Large intestine (tissue), 3 donors: ENCODE data around the gene COL23A1. TPM values are rescaled to one million over a fixed set of nuclear protein-coding genes. Genes with fewer than 3 reads are reported as not detected.

ENCODE experiments used
- DNase-seq, 2 donors: peaks; one replicate each; pipeline versions ENCODE4 v3.0.0 to v3.0.0-alpha.2; 2013
- H3K27ac ChIP-seq: one replicate; pipeline ENCODE4 v1.5.1; 2013; ENCODE audit warnings: low read length
- H3K27me3 ChIP-seq: 2 replicates; pipeline ENCODE4 v1.6.1; 2013; ENCODE audit warnings: low read length; ENCODE audit not compliant: control insufficient read depth, insufficient read depth
- H3K36me3 ChIP-seq: 2 replicates; pipeline ENCODE4 v1.6.1; 2013; ENCODE audit warnings: low read length; ENCODE audit not compliant: control insufficient read depth, insufficient read depth
- H3K4me1 ChIP-seq: one replicate; pipeline ENCODE4 v1.6.1; 2013; ENCODE audit warnings: low read length; ENCODE audit not compliant: control insufficient read depth, insufficient read depth
- H3K4me3 ChIP-seq: one replicate; pipeline ENCODE4 v1.5.1; 2013; ENCODE audit warnings: low read length
- H3K9me3 ChIP-seq: one replicate; pipeline ENCODE4 v1.6.1; 2013; ENCODE audit warnings: mild to moderate bottlenecking, low read depth, low read length, moderate library complexity; ENCODE audit not compliant: control insufficient read depth
- WGBS: methylation state at CpG from one replicate; pipeline ENCODE4 v1.1.5; 2013; ENCODE audit warnings: low lambda C conversion rate; ENCODE audit not compliant: insufficient coverage; 5-methylcytosine and 5-hydroxymethylcytosine counted together
- polyA plus RNA-seq: library from polyadenylated mRNA; unstranded; fragments of 120-200 nt; gene quantifications from one replicate; pipeline ENCODE4 v1.2.1, GENCODE V29; 2013

The COL23A1 gene
- polyA plus RNA-seq, 1 donor: 8.9 TPM

DNA sequence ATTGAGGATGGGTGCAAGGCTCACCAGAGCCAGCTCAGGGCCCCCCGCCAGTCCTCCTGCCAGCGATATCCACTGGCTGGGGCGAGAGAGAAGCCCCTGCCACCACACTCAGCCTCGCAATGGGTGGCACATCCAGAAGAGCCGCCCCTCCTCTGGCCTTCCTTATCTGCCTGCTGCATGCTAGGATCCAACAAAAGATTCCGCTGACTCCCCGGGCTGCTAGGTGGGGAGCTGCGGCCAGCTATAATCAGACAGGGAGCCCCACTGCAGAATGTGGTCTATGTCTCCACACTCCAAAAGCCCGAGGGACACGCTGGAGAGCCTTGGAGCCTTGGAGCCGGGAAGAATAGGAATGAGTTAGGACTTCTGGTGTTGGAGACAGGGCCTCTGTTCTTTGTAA is 32.8 kb downstream of the COL23A1 start:
- WGBS: no CpG with 5 or more reads among the region's 11 CpGs
- H3K4me3 ChIP-seq: no peak overlapping the region
- no peaks in the 10 kb centered on the region for H3K27me3 ChIP-seq
- DNase-seq: no peak
- H3K9me3 ChIP-seq: no peaks in the 10 kb centered on the region
- H3K27ac ChIP-seq: no peak overlapping the region
- H3K36me3 ChIP-seq: no peaks in the 10 kb centered on the region
- no peaks in the 10 kb centered on the region for H3K4me1 ChIP-seq

GRCh38 chr5:178555771-178556211 is 34.4 kb downstream of the COL23A1 start:
- no peak for DNase-seq
- no peaks in the 10 kb centered on the region for H3K9me3 ChIP-seq
- H3K4me3 ChIP-seq: no peak overlapping the region
- H3K36me3 ChIP-seq: no peaks in the 10 kb centered on the region
- no peaks in the 10 kb centered on the region for H3K4me1 ChIP-seq
- no peak overlapping the region for H3K27ac ChIP-seq
- no peaks in the 10 kb centered on the region for H3K27me3 ChIP-seq
- 80% methylated on average over 1 of the region's 14 CpGs for WGBS

GRCh38 chr5:178555005-178555404 is 35.2 kb downstream of the COL23A1 start:
- no peaks in the 10 kb centered on the region for H3K9me3 ChIP-seq
- no CpG with 5 or more reads among the region's 7 CpGs for whole genome bisulfite sequencing
- H3K4me1 ChIP-seq: no peaks in the 10 kb centered on the region
- H3K27me3 ChIP-seq: no peaks in the 10 kb centered on the region
- no peaks in the 10 kb centered on the region for H3K36me3 ChIP-seq
- no peak for DNase-seq
- no peak overlapping the region for H3K27ac ChIP-seq
- no peak overlapping the region for H3K4me3 ChIP-seq

- no peaks in the 10 kb centered on the region for H3K27me3 ChIP-seq
- no peak overlapping the region for H3K27ac ChIP-seq
- H3K4me3 ChIP-seq: no peak overlapping the region
- no peaks in the 10 kb centered on the region for H3K9me3 ChIP-seq
- DNase-seq: no peak
- H3K4me1 ChIP-seq: no peaks in the 10 kb centered on the region
- no peaks in the 10 kb centered on the region for H3K36me3 ChIP-seq
- whole genome bisulfite sequencing: no CpG with 5 or more reads among the region's 11 CpGs
Observed at GRCh38 chr5:178554311-178554710, 35.9 kb downstream of the COL23A1 start.

GRCh38 chr5:178553517-178553916 is 36.7 kb downstream of the COL23A1 start:
- H3K27me3 ChIP-seq: no peaks in the 10 kb centered on the region
- no peaks in the 10 kb centered on the region for H3K4me1 ChIP-seq
- H3K4me3 ChIP-seq: no peak overlapping the region
- no CpG with 5 or more reads among the region's 13 CpGs for WGBS
- no peaks in the 10 kb centered on the region for H3K9me3 ChIP-seq
- no peaks in the 10 kb centered on the region for H3K36me3 ChIP-seq
- H3K27ac ChIP-seq: no peak overlapping the region
- DNase-seq: no peak

DNA sequence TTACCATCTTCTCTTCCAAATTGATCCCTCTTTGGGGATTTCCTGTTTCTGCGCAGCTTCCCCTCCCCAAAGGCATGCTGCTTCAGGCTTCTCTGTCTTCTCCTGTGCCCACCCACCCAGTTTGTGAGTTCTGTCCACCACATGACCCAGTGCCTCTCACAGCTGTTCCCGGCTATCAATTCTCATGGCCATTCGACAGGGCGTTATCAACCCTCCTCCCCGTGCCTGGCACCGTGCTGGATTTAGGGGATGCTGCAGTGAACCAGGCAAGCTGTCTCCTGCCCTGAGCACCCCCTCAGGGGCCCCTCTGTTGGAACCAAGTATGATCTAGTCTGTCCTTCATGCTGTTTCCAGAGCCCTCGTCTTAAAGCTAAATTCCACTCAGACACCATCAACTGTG is 38.7 kb downstream of the COL23A1 start:
- H3K4me3 ChIP-seq: no peak overlapping the region
- 100% methylated on average over 1 of the region's 7 CpGs for WGBS
- H3K4me1 ChIP-seq: no peaks in the 10 kb centered on the region

DNA sequence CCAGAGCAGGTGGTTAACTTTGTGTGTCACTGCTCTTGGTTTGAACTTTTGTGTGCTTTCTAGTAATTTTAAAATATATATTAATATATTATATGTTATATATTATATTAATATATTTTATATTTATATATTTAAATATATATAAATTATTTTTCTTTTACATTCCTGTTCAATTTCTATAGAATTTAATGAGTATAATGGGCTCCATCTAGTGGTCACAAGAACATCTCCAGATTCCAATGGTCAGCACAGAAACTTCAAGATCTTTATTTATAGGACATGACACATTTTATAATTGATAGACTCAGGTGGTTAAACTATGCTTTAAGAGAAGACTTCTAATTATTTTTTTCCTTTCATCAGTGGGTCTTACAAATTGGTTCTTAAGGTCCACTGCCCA is 39.1 kb downstream of the COL23A1 start:
- H3K9me3 ChIP-seq: no peaks in the 10 kb centered on the region
- H3K27me3 ChIP-seq: no peaks in the 10 kb centered on the region
- H3K4me3 ChIP-seq: no peak overlapping the region
- no peak for DNase-seq
- no peak overlapping the region for H3K27ac ChIP-seq
- H3K4me1 ChIP-seq: no peaks in the 10 kb centered on the region
- H3K36me3 ChIP-seq: no peaks in the 10 kb centered on the region

More for the DNA sequence above, 38.7 kb downstream of the COL23A1 start:
- Histone ChIP-seq H3K27me3 (no peaks in the 10 kb centered on the region), H3K27ac (no peak overlapping the region), H3K9me3 (no peaks in the 10 kb centered on the region), H3K36me3 (no peaks in the 10 kb centered on the region)
- DNase-seq: no peak

DNA sequence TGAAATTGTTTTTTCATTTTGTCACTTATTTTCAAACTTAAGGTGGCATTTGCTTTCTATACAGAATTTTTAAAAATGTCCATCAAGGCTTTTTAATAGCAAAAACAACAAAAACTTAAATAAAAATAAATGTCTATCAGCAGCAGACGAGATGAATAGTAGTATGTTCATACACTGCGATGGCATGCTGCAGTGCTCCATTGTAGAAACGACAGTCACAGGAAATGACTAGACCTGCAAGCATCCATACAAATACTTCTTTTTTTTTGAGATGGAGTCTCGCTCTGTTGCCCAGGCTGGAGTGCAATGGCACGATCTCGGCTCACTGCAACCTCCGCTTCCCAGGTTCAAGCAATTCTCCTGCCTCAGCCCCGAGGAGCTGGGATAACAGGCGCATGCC is 41.4 kb downstream of the COL23A1 start:
- DNase-seq: no peak
- no CpG with 5 or more reads among the region's 9 CpGs for WGBS
- Histone ChIP-seq H3K9me3 (no peaks in the 10 kb centered on the region), H3K27ac (no peak overlapping the region), H3K36me3 (no peaks in the 10 kb centered on the region), H3K4me1 (no peaks in the 10 kb centered on the region), H3K27me3 (no peaks in the 10 kb centered on the region), H3K4me3 (no peak overlapping the region)

GRCh38 chr5:178547753-178548415 is 42.3 kb downstream of the COL23A1 start:
- no peaks in the 10 kb centered on the region for H3K9me3 ChIP-seq
- H3K27ac ChIP-seq: no peak overlapping the region
- H3K27me3 ChIP-seq: no peaks in the 10 kb centered on the region
- no peaks in the 10 kb centered on the region for H3K36me3 ChIP-seq
- H3K4me3 ChIP-seq: no peak overlapping the region
- no peaks in the 10 kb centered on the region for H3K4me1 ChIP-seq
- no CpG with 5 or more reads among the region's 6 CpGs for WGBS
- DNase-seq: no peak

DNA sequence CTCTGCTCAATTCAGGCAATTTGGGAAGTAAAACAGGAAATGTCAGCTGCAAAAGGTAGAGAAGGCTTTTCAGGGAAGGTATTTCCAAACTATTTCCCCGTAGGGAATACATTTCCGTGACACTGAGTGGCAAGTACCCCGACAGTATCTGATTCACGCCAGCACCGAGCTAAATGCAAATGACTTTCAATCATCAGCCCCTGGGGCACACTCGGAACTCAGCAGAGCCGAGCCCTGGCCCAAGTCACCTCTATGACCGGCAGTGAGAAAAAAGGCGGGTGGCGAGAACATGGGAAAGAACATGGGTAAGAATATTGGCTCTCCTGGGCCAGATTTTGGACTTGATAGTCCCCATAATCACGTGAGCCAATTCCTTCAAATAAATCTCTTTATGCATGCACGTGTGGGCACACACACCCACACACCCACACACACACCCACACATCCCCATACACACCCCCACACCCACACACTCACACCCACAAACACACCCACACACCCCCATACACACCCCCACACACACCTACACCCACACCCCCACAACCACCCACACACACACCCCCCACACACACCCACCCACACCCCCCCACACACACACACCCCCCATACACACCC is 43.0 kb downstream of the COL23A1 start:
- Histone ChIP-seq H3K4me3 (no peak overlapping the region), H3K4me1 (no peaks in the 10 kb centered on the region), H3K36me3 (no peaks in the 10 kb centered on the region), H3K27me3 (no peaks in the 10 kb centered on the region), H3K27ac (no peak overlapping the region), H3K9me3 (no peaks in the 10 kb centered on the region)
- WGBS: no CpG with 5 or more reads among the region's 12 CpGs
- no peak for DNase-seq

DNA sequence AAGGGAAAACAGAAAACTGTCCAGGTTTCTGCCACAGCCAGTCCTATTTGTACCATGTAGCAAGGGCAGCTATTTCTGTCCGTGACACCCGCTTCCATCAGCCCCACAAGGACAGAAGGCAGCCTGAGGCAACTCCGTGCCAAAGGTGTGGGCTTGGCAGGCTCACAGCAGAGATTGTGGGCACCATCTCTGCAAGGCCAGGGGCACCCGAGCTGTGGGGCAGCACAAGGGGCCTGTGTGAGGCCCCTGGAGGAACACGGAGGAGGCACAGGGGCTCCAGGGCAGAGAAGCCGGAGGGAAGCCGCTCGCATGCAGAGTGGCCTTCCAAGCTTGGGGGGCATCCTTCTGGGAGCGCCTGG is 43.5 kb downstream of the COL23A1 start:
- Histone ChIP-seq H3K4me1 (no peaks in the 10 kb centered on the region), H3K27me3 (no peaks in the 10 kb centered on the region), H3K36me3 (no peaks in the 10 kb centered on the region), H3K9me3 (no peaks in the 10 kb centered on the region), H3K4me3 (no peak overlapping the region), H3K27ac (no peak overlapping the region)
- WGBS: no CpG with 5 or more reads among the region's 9 CpGs
- no peak for DNase-seq
